ENCODE measurements around the gene PI4KA.

Gene PI4KA

DNA sequence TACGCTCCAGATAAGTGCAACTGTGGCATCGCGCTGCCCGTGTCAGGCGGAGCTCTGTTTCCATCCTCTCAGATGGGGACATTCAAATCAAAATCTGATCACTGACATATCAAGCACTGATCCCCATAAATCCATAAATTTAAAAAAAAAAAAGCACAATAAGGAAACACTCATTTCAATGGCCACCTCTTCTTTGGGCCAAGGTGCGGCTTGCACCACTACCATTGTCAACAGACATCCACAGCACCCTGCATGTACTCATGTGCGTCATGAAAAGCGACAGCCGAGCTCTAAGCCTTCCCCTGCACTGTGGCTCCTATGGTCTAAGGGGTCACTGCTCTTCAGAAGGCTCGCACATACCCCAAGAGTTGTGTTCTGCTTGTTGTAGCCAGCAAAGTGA lies 111.4 kb downstream of the PI4KA start:
- no peak overlapping the region for H3K27ac ChIP-seq (ENCODE audit: low read depth, low read length)
- H3K9me3 ChIP-seq (ENCODE audit: control insufficient read depth, insufficient read depth, low read length), result no peaks in the 10 kb centered on the region
- no peaks in the 10 kb centered on the region for H4K20me1 ChIP-seq (ENCODE audit: control insufficient read depth, insufficient read depth, low read depth, low read length)
- H3K4me1 ChIP-seq (ENCODE audit: control insufficient read depth, low read length), result peaks cover 11% of the 10 kb centered on the region
- no peaks in the 10 kb centered on the region for H3K9me2 ChIP-seq (replicated peaks; ENCODE audit: control insufficient read depth, low read length)
- H3F3A ChIP-seq (ENCODE audit: control insufficient read depth, insufficient read depth), result no peaks in the 10 kb centered on the region
- no peaks in the 10 kb centered on the region for H3K27me3 ChIP-seq (ENCODE audit: control insufficient read depth, low read length)
- peaks cover 54% of the 10 kb centered on the region for H3K36me3 ChIP-seq (ENCODE audit: control insufficient read depth, low read length)
- no peaks in the 10 kb centered on the region for H3K79me2 ChIP-seq (ENCODE audit: control insufficient read depth, low read length)
- H3K4me3 ChIP-seq (ENCODE audit: low read length), result no peak overlapping the region
- no peak overlapping the region for H3K4me2 ChIP-seq (ENCODE audit: low read length)
- TF ChIP-seq CTCF (IDR thresholded peaks at IDR 0.05; ENCODE audit: low read depth, low read length, poor library complexity, severe bottlenecking) (no peak), EZH2phosphoT487 (IDR thresholded peaks at IDR 0.05; ENCODE audit: borderline replicate concordance, low read length) (no peak)

- no peaks in the 10 kb centered on the region for H3K9me2 ChIP-seq (replicated peaks; ENCODE audit: control insufficient read depth, low read length)
- H3K36me3 ChIP-seq (ENCODE audit: control insufficient read depth, low read length), result peaks cover 52% of the 10 kb centered on the region
- TF ChIP-seq EZH2phosphoT487 (IDR thresholded peaks at IDR 0.05; ENCODE audit: borderline replicate concordance, low read length), result no peak
- TF ChIP-seq CTCF (IDR thresholded peaks at IDR 0.05; ENCODE audit: low read depth, low read length, poor library complexity, severe bottlenecking), result no peak
- H3K4me2 ChIP-seq (ENCODE audit: low read length), result no peak overlapping the region
- no peaks in the 10 kb centered on the region for H3K79me2 ChIP-seq (ENCODE audit: control insufficient read depth, low read length)
- no peaks in the 10 kb centered on the region for H4K20me1 ChIP-seq (ENCODE audit: control insufficient read depth, insufficient read depth, low read depth, low read length)
- H3K4me1 ChIP-seq (ENCODE audit: control insufficient read depth, low read length), result peaks cover 11% of the 10 kb centered on the region
- H3F3A ChIP-seq (ENCODE audit: control insufficient read depth, insufficient read depth), result no peaks in the 10 kb centered on the region
- no peaks in the 10 kb centered on the region for H3K9me3 ChIP-seq (ENCODE audit: control insufficient read depth, insufficient read depth, low read length)
- H3K4me3 ChIP-seq (ENCODE audit: low read length), result no peak overlapping the region
- no peak overlapping the region for H3K27ac ChIP-seq (ENCODE audit: low read depth, low read length)
- H3K27me3 ChIP-seq (ENCODE audit: control insufficient read depth, low read length), result no peaks in the 10 kb centered on the region
Observed at GRCh38 chr22:20746431-20747189, 112.0 kb downstream of the PI4KA start.

DNA sequence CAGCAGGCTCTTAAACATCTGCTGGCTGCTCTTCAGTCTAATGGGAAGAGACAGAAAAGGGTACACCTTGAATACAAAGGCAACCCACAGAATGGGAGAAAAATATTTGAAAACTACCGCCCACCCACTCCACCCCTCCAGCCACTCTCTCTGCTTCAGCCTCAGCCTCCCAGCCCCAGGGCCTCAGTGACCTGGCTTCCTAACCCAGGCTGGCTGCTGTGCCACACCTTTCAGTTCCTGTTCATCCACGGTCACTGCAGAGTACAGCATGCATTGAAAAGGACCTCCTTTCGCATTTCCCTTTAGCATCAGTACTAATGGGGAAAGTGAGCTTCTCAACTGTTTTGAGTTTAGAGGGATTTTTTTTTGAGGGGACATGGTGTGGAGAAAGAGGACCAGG lies 113.5 kb downstream of the PI4KA start:
- TF ChIP-seq EZH2phosphoT487 (IDR thresholded peaks at IDR 0.05; ENCODE audit: borderline replicate concordance, low read length) (no peak), CTCF (IDR thresholded peaks at IDR 0.05; ENCODE audit: low read depth, low read length, poor library complexity, severe bottlenecking) (no peak)
- no peaks in the 10 kb centered on the region for H3K9me3 ChIP-seq (ENCODE audit: control insufficient read depth, insufficient read depth, low read length)
- H3K4me1 ChIP-seq (ENCODE audit: control insufficient read depth, low read length), result peaks cover 11% of the 10 kb centered on the region
- no peaks in the 10 kb centered on the region for H4K20me1 ChIP-seq (ENCODE audit: control insufficient read depth, insufficient read depth, low read depth, low read length)
- peaks cover 60% of the 10 kb centered on the region for H3K36me3 ChIP-seq (ENCODE audit: control insufficient read depth, low read length)
- no peaks in the 10 kb centered on the region for H3K27me3 ChIP-seq (ENCODE audit: control insufficient read depth, low read length)
- H3K9me2 ChIP-seq (replicated peaks; ENCODE audit: control insufficient read depth, low read length), result no peaks in the 10 kb centered on the region
- no peaks in the 10 kb centered on the region for H3K79me2 ChIP-seq (ENCODE audit: control insufficient read depth, low read length)
- H3K27ac ChIP-seq (ENCODE audit: low read depth, low read length), result no peak overlapping the region
- H3K4me2 ChIP-seq (ENCODE audit: low read length), result no peak overlapping the region
- H3K4me3 ChIP-seq (ENCODE audit: low read length), result no peak overlapping the region
- no peaks in the 10 kb centered on the region for H3F3A ChIP-seq (ENCODE audit: control insufficient read depth, insufficient read depth)
